HG02885 (cell line): ENCODE results near the gene DNAJC8.

Experiments used
- ATAC-seq: cut with Tn5 transposase; IDR thresholded peaks from one replicate; pipeline ENCODE4 v1.9.1; 2021; ENCODE audit warnings: mild to moderate bottlenecking; ENCODE audit not compliant: unreplicated experiment, poor library complexity

DNAJC8 gene

GRCh38 chr1:28175955-28176485 lies 56.8 kb downstream of the DNAJC8 start:
- no peak for ATAC-seq

- no peak for ATAC-seq
Observed at GRCh38 chr1:28173980-28174297, 58.9 kb downstream of the DNAJC8 start.

- ATAC-seq = no peak
Observed at GRCh38 chr1:28173151-28173979, 59.5 kb downstream of the DNAJC8 start.

GRCh38 chr1:28172713-28173150 lies 60.1 kb downstream of the DNAJC8 start:
- peak; percentile 61 for ATAC-seq

- no peak for ATAC-seq
Observed at GRCh38 chr1:28171246-28171645, 61.6 kb downstream of the DNAJC8 start.

GRCh38 chr1:28170001-28170596 lies 62.7 kb downstream of the DNAJC8 start:
- ATAC-seq = no peak

- ATAC-seq = no peak
Observed at GRCh38 chr1:28163496-28164161, 69.2 kb downstream of the DNAJC8 start.

GRCh38 chr1:28162151-28162550 lies 70.7 kb downstream of the DNAJC8 start:
- no peak for ATAC-seq

GRCh38 chr1:28161751-28162150 lies 71.1 kb downstream of the DNAJC8 start:
- no peak for ATAC-seq

GRCh38 chr1:28160782-28161266 lies 72.0 kb downstream of the DNAJC8 start:
- no peak for ATAC-seq

- ATAC-seq = no peak
Observed at GRCh38 chr1:28159680-28160079, 73.1 kb downstream of the DNAJC8 start.

- ATAC-seq = no peak
Observed at GRCh38 chr1:28159243-28159642, 73.6 kb downstream of the DNAJC8 start.

- ATAC-seq = no peak
Observed at GRCh38 chr1:28157894-28158293, 74.9 kb downstream of the DNAJC8 start.

- no peak for ATAC-seq
Observed at GRCh38 chr1:28156821-28157220, 76.0 kb downstream of the DNAJC8 start.

GRCh38 chr1:28155628-28156027 lies 77.2 kb downstream of the DNAJC8 start:
- ATAC-seq = no peak

GRCh38 chr1:28154078-28154594 lies 78.7 kb downstream of the DNAJC8 start:
- no peak for ATAC-seq
